Measurements from ENCODE around the gene XKRX.

DNA sequence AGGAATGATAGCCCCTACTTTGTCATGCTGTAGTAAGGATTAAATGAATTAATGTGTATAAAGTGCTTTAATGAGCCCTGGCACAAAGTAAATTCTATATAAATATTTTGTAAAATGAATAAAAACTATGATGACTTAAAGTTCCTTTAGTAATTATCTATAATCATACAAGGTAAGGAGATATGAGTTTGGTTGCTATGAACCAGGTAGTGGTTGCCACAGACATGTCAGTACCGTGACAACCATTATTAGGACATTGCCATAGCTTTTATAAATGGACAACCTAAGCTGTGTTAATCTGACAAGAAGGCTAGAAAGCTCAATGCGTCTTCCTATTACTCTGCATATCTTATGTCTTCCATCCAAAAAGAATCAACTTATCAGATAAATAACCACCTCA lies 40.7 kb upstream of the XKRX start, which contains the start of gene ARL13A:
- TF ChIP-seq EP300 (IDR thresholded peaks at IDR 0.05; ENCODE audit: borderline replicate concordance) (no peak), EGR1 (IDR thresholded peaks at IDR 0.05) (no peak), RAD21 (IDR thresholded peaks at IDR 0.05; ENCODE audit: low read depth) (no peak), TAF1 (IDR thresholded peaks at IDR 0.05; ENCODE audit: low read depth) (no peak), CEBPB (IDR thresholded peaks at IDR 0.05) (no peak), MAX (IDR thresholded peaks at IDR 0.05) (no peak), YY1 (IDR thresholded peaks at IDR 0.05; ENCODE audit: low read depth) (no peak), ZBTB7A (IDR thresholded peaks at IDR 0.05; ENCODE audit: low read depth) (no peak), CREB1 (IDR thresholded peaks at IDR 0.05; ENCODE audit: low read depth) (no peak), NFIC (IDR thresholded peaks at IDR 0.05) (no peak), FOXM1 (IDR thresholded peaks at IDR 0.05; ENCODE audit: borderline replicate concordance, low read depth) (no peak)
- TF ChIP-seq, protein P1, sequence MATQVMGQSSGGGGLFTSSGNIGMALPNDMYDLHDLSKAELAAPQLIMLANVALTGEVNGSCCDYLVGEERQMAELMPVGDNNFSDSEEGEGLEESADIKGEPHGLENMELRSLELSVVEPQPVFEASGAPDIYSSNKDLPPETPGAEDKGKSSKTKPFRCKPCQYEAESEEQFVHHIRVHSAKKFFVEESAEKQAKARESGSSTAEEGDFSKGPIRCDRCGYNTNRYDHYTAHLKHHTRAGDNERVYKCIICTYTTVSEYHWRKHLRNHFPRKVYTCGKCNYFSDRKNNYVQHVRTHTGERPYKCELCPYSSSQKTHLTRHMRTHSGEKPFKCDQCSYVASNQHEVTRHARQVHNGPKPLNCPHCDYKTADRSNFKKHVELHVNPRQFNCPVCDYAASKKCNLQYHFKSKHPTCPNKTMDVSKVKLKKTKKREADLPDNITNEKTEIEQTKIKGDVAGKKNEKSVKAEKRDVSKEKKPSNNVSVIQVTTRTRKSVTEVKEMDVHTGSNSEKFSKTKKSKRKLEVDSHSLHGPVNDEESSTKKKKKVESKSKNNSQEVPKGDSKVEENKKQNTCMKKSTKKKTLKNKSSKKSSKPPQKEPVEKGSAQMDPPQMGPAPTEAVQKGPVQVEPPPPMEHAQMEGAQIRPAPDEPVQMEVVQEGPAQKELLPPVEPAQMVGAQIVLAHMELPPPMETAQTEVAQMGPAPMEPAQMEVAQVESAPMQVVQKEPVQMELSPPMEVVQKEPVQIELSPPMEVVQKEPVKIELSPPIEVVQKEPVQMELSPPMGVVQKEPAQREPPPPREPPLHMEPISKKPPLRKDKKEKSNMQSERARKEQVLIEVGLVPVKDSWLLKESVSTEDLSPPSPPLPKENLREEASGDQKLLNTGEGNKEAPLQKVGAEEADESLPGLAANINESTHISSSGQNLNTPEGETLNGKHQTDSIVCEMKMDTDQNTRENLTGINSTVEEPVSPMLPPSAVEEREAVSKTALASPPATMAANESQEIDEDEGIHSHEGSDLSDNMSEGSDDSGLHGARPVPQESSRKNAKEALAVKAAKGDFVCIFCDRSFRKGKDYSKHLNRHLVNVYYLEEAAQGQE (IDR thresholded peaks at IDR 0.05; ENCODE audit: low read depth) = no peak
- TF ChIP-seq, protein P2, sequence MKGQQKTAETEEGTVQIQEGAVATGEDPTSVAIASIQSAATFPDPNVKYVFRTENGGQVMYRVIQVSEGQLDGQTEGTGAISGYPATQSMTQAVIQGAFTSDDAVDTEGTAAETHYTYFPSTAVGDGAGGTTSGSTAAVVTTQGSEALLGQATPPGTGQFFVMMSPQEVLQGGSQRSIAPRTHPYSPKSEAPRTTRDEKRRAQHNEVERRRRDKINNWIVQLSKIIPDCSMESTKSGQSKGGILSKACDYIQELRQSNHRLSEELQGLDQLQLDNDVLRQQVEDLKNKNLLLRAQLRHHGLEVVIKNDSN (IDR thresholded peaks at IDR 0.05) = no peak
